ENCODE results near the gene METRN. TPM values are rescaled to one million over a fixed set of nuclear protein-coding genes. Genes with fewer than 3 reads are reported as not detected.
A peak's percentile ranks its signal among the peaks of the same experiment; 100 is the strongest.

METRN gene
- total and polyA plus RNA-seq, 10 donors: 7.2 to 31.9 (median 14.6) TPM

- intact Hi-C loops (cut with DNase I; ENCODE audit: low total_unique reads): no loop called here
- H3K27ac ChIP-seq: peak within 1 kb of the TSS; percentile 75 to 94 (median 90)
Measured at GRCh38 chr16:667780-668518, 47.0 kb upstream of the METRN start, which contains the start of gene RHOT2. Gene RHOT2, plus strand, starts transcription at chr16:668132. Its CDS starts 68 bp downstream, at chr16:668200.

GRCh38 chr16:668519-669171, 46.3 kb upstream of the METRN start:
- intact Hi-C loops (cut with DNase I; ENCODE audit: low total_unique reads): no loop called here
- Histone ChIP-seq H3K36me3 (peaks cover 0 to 47% (median 43%) of the 10 kb centered on the region in 6 donors), H3K4me3 (peak overlapping the region; percentile 70 to 99 (median 90)), H3K4me1 (peaks cover 14 to 45% (median 29%) of the 10 kb centered on the region in 6 donors), H3K27me3 (replicated peaks in 1 of 7) (no peaks in the 10 kb centered on the region), H3K9me3 (no peaks in the 10 kb centered on the region), H3K27ac (peak overlapping the region; percentile 75 to 94 (median 90))
- 7 to 17% (median 8%) methylated on average over 5 to 50 of the region's 50 CpGs for WGBS, 5 donors
- no peak for DNase-seq
- no peak for TF ChIP-seq POLR2AphosphoS5 (IDR thresholded peaks at IDR 0.05)
- TF ChIP-seq POLR2A (IDR thresholded peaks at IDR 0.05): no peak

More at GRCh38 chr16:667780-668518, 47.0 kb upstream of the METRN start, which contains the start of gene RHOT2:
- peaks cover 0 to 40% (median 36%) of the 10 kb centered on the region in 6 donors for H3K36me3 ChIP-seq
- peaks cover 14 to 39% (median 27%) of the 10 kb centered on the region in 6 donors for H3K4me1 ChIP-seq
- no peaks in the 10 kb centered on the region for H3K27me3 ChIP-seq (replicated peaks in 1 of 7)
- DNase-seq: peak; percentile 99
- H3K9me3 ChIP-seq: no peaks in the 10 kb centered on the region
- TF ChIP-seq POLR2AphosphoS5 (IDR thresholded peaks at IDR 0.05) (peak; percentile 90 to 94 (median 91)), POLR2A (IDR thresholded peaks at IDR 0.05) (peak in 1 of 3 donors; percentile 41), CTCF (IDR thresholded peaks at IDR 0.05 in 8 of 11, conservative IDR thresholded peaks at IDR 0.05 in 3 of 11) (peak in 10 of 11 experiments; percentile 61 to 99 (median 96))
- WGBS, 5 donors: 1% methylated on average over 34 to 78 of the region's 78 CpGs
- peak within 1 kb of the TSS; percentile 70 to 99 (median 90) for H3K4me3 ChIP-seq

GRCh38 chr16:669666-670065, 45.3 kb upstream of the METRN start:
- Histone ChIP-seq H3K4me1 (peaks cover 17 to 55% (median 37%) of the 10 kb centered on the region in 6 donors), H3K27ac (no peak overlapping the region), H3K9me3 (no peaks in the 10 kb centered on the region), H3K36me3 (peaks cover 0 to 57% (median 45%) of the 10 kb centered on the region in 6 donors), H3K27me3 (replicated peaks in 1 of 7) (peaks cover 0 to 4% (median 0%) of the 10 kb centered on the region in 7 donors), H3K4me3 (peak overlapping the region in 2 of 8 donors; percentile 7 to 99)
- WGBS, 5 donors: 85 to 97% (median 94%) methylated on average over 12 to 13 of the region's 13 CpGs
- intact Hi-C loops (cut with DNase I; ENCODE audit: low total_unique reads): no loop called here
- TF ChIP-seq POLR2A (IDR thresholded peaks at IDR 0.05) (no peak), POLR2AphosphoS5 (IDR thresholded peaks at IDR 0.05) (no peak), CTCF (IDR thresholded peaks at IDR 0.05 in 8 of 11, conservative IDR thresholded peaks at IDR 0.05 in 3 of 11) (no peak)
- DNase-seq: no peak

GRCh38 chr16:670485-671352, 44.2 kb upstream of the METRN start:
- Histone ChIP-seq H3K27ac (no peak overlapping the region), H3K27me3 (replicated peaks in 1 of 7) (peaks cover 0 to 15% (median 5%) of the 10 kb centered on the region in 7 donors), H3K9me3 (no peaks in the 10 kb centered on the region), H3K4me3 (no peak overlapping the region), H3K4me1 (peaks cover 24 to 66% (median 47%) of the 10 kb centered on the region in 6 donors), H3K36me3 (peaks cover 0 to 57% (median 45%) of the 10 kb centered on the region in 6 donors)
- TF ChIP-seq POLR2AphosphoS5 (IDR thresholded peaks at IDR 0.05): peak in 1 of 3 donors; percentile 21
- TF ChIP-seq POLR2A (IDR thresholded peaks at IDR 0.05): no peak
- TF ChIP-seq CTCF (IDR thresholded peaks at IDR 0.05 in 8 of 11, conservative IDR thresholded peaks at IDR 0.05 in 3 of 11): no peak
- WGBS, 5 donors: 93 to 97% (median 94%) methylated on average over 48 to 52 of the region's 52 CpGs
- no peak for DNase-seq
- intact Hi-C loops (cut with DNase I; ENCODE audit: low total_unique reads): no loop called here

All from spleen (tissue), 11 donors.